WERI-Rb-1 (cell line): Measurements from ENCODE around the gene ZNF282.

Source experiments
- DNase-seq: peaks from one replicate; pipeline ENCODE4 v3.0.0-alpha.2; 2020
- H3K27ac ChIP-seq: fragments of 250-450 bp; sonication (Bioruptor Pico); 2 replicates; pipeline ENCODE4 v1.5.1; 2020; ENCODE audit warnings: mild to moderate bottlenecking, moderate library complexity
- H3K27me3 ChIP-seq: fragments of 250-450 bp; sonication (Bioruptor Pico); 2 replicates; pipeline ENCODE4 v1.5.1; 2021; ENCODE audit warnings: mild to moderate bottlenecking, low read depth, moderate library complexity; ENCODE audit not compliant: insufficient read depth, severe bottlenecking
- H3K36me3 ChIP-seq: fragments of 250-450 bp; sonication (Bioruptor Pico); 2 replicates; pipeline ENCODE4 v1.5.1; 2020; ENCODE audit warnings: mild to moderate bottlenecking, moderate library complexity
- H3K4me3 ChIP-seq: 2 replicates; pipeline ENCODE4 v1.5.1; 2011; ENCODE audit warnings: low read depth, mild to moderate bottlenecking, control low read depth, low read length
- H3K9me3 ChIP-seq: fragments of 250-450 bp; sonication (Bioruptor Pico); 2 replicates; pipeline ENCODE4 v1.5.1; 2021; ENCODE audit warnings: mild to moderate bottlenecking, moderate library complexity; ENCODE audit not compliant: severe bottlenecking
- CTCF ChIP-seq: IDR thresholded peaks from 2 replicates; pipeline ENCODE4 v1.5.1; 2011; ENCODE audit warnings: low read depth, mild to moderate bottlenecking, control low read depth, inconsistent platforms, low read length

ZNF282 gene

DNA sequence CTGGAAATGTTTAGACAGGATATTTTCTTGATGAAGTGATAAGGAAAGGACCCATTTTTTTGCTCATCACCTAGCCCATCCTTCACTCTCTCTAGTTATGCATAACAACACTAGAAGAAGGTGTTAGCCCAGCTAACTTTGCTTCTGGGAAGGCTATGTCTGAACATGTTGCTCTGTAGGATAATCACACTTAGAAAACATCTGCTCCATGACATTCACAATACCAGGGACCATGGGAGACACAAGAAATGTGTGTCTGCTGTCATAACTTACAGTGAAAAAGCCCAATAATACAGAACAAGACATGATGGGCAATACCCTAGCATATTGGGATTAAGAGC lies 13.9 kb upstream of the ZNF282 start:
- Histone ChIP-seq H3K36me3 (peaks cover 59% of the 10 kb centered on the region), H3K27ac (no peak overlapping the region), H3K4me3 (no peak overlapping the region), H3K9me3 (no peaks in the 10 kb centered on the region), H3K27me3 (no peaks in the 10 kb centered on the region)
- TF ChIP-seq CTCF = no peak
- no peak for DNase-seq

GRCh38 chr7:149184274-149184673 lies 11.1 kb upstream of the ZNF282 start:
- no peaks in the 10 kb centered on the region for H3K27me3 ChIP-seq
- no peak for DNase-seq
- no peaks in the 10 kb centered on the region for H3K9me3 ChIP-seq
- peaks cover 32% of the 10 kb centered on the region for H3K36me3 ChIP-seq
- H3K27ac ChIP-seq = no peak overlapping the region
- no peak overlapping the region for H3K4me3 ChIP-seq
- TF ChIP-seq CTCF = no peak

- Histone ChIP-seq H3K9me3 (no peaks in the 10 kb centered on the region), H3K27me3 (no peaks in the 10 kb centered on the region), H3K4me3 (no peak overlapping the region), H3K36me3 (no peaks in the 10 kb centered on the region), H3K27ac (no peak overlapping the region)
- no peak for TF ChIP-seq CTCF
- no peak for DNase-seq
These were observed 7.1 kb upstream of the ZNF282 start for GRCh38 chr7:149188213-149188612.

DNA sequence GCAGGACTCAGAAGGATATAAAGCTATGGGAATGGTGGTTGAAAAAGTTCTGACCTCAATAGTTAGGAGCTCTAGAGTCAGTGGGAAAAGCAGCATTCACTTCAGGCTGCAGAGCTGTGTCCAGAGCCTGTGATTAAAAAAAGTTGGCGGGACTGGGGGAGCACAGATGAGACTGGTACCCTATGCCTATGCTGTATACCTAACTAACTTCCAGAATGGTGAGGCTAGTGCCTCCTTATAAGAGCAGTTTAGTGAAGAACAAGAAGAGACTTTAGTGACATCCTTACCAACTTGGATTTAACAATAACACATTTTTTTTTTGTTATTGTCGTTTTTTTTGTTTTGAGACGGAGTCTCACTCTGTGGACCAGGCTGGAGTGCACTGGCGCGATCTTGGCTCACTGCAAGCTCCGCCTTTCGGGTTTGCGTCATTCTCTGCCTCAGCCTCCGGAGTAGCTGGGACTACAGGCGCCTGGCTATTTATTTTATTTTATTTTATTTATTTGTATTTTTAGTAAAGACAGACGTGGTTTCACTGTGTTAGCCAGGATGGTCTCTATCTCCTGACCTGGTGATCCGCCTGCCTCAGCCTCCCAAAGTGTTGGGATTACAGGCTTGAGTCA lies 6.6 kb upstream of the ZNF282 start:
- H3K36me3 ChIP-seq = no peaks in the 10 kb centered on the region
- H3K27me3 ChIP-seq = no peaks in the 10 kb centered on the region
- H3K27ac ChIP-seq = no peak overlapping the region
- H3K9me3 ChIP-seq = no peaks in the 10 kb centered on the region
- TF ChIP-seq CTCF = no peak
- DNase-seq = no peak
- no peak overlapping the region for H3K4me3 ChIP-seq

DNA sequence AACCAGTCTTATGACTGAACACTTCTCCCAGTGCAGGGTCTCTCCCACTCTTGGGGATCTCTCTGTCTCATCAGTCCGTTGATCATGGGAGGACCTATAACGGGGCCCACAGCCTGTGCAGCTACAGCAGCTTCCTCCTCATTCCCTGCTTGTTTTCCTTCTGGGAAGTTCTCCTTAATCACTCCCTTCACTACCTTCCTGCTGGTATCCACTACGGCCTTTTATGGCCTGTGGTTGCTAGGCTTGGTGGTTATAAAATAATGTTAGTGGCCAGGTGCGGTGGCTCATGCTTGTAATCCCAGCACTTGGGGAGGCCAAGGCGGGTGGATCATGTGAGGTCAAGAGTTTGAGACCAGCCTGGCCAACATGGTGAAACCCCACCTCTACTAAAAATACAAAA lies 3.5 kb upstream of the ZNF282 start:
- Histone ChIP-seq H3K27me3 (no peaks in the 10 kb centered on the region), H3K36me3 (0 out of 2 replicates have a peak, but pooled peaks cover 4% of the 10 kb centered on the region), H3K9me3 (no peaks in the 10 kb centered on the region), H3K4me3 (no peak overlapping the region), H3K27ac (no peak overlapping the region)
- TF ChIP-seq CTCF = no peak
- no peak for DNase-seq

GRCh38 chr7:149194799-149195179 lies 557 bp upstream of the ZNF282 start:
- Histone ChIP-seq H3K4me3 (peak overlapping the region; percentile 75), H3K9me3 (no peaks in the 10 kb centered on the region), H3K27me3 (no peaks in the 10 kb centered on the region), H3K27ac (peak overlapping the region; percentile 92), H3K36me3 (peaks cover 24% of the 10 kb centered on the region)
- DNase-seq = no peak
- TF ChIP-seq CTCF = no peak
